ENCODE data around the gene MAN1C1. TPM values are rescaled to one million over a fixed set of nuclear protein-coding genes. Genes with fewer than 3 reads are reported as not detected.
"Not testable (repeated sequence)": the region's sequence is repeated elsewhere in the genome, so short reads cannot be mapped to it uniquely, and the experiment has no call there.

Gene MAN1C1
- total RNA-seq, 1 experiment from 2014 or later, result 1.2 TPM

- no TSS peak for BruUV-seq (replicated peaks)
- POLR2A ChIA-PET, result no interaction called here
These were observed 116.7 kb downstream of the MAN1C1 start for GRCh38 chr1:25733271-25733670.

DNA sequence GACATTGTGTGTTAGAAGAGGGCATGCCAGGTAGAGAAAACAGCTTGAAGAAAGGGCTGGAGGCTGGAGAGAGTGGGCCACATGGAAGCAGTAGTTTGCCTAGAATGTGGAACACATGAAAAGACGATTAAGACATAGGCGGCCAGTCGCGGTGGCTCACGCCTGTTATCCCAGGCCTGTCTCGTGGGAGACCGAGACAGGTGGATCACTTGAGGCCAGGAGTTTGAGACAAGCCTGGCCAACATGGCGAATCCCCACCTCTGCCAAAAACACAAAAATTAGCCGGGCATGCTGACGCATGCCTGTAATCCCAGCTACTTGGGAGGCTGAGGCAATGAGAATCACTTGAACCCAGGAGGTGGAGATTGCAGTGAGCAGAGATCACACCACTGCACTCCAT lies 118.4 kb downstream of the MAN1C1 start:
- BruUV-seq (replicated peaks); H3K4me1 ChIP-seq (ENCODE audit: control insufficient read depth in 1 of 2, insufficient read depth in 2 of 2, low read length in 2 of 2); H3K4me3 ChIP-seq (replicated peaks in 1 of 2; ENCODE audit: low read depth in 1 of 2, low read length in 2 of 2); H3K4me2 ChIP-seq (ENCODE audit: low read length); H3K9me3 ChIP-seq (ENCODE audit: control insufficient read depth in 1 of 2, insufficient read depth in 1 of 2, low read depth in 1 of 2, low read length in 2 of 2); POLR2A ChIA-PET; H4K20me1 ChIP-seq (ENCODE audit: insufficient read depth); H3K9ac ChIP-seq (ENCODE audit: low read length); intact Hi-C loops (cut with micrococcal nuclease); CTCF ChIA-PET; H3K27me3 ChIP-seq (ENCODE audit: insufficient read depth, low read length); H3K9me2 ChIP-seq (ENCODE audit: insufficient read depth); ATAC-seq; H3K27ac ChIP-seq (ENCODE audit: low read depth, low read length); DNase-seq (ENCODE audit: low read depth, low spot score); H3K36me3 ChIP-seq (ENCODE audit: control insufficient read depth in 1 of 2, insufficient read depth in 2 of 2, low read length in 2 of 2); RAD21 ChIA-PET (ENCODE audit: low non-redundant PET in 1 of 2, low total read pairs in 2 of 2, uncharacterized antibody in 2 of 2, unreplicated experiment in 2 of 2); H2AFZ ChIP-seq (ENCODE audit: low read depth, low read length, poor library complexity, severe bottlenecking); H3K79me2 ChIP-seq (ENCODE audit: insufficient read depth, low read length): not testable (repeated sequence)

More at GRCh38 chr1:25733271-25733670, 116.7 kb downstream of the MAN1C1 start:
- no peak overlapping the region for H2AFZ ChIP-seq (ENCODE audit: low read depth, low read length, poor library complexity, severe bottlenecking)
- H3K36me3 ChIP-seq (ENCODE audit: control insufficient read depth in 1 of 2, insufficient read depth in 2 of 2, low read length in 2 of 2), result no peaks in the 10 kb centered on the region
- intact Hi-C loops (cut with micrococcal nuclease), result no loop called here
- no peaks in the 10 kb centered on the region for H3K27me3 ChIP-seq (ENCODE audit: insufficient read depth, low read length)
- H3K9ac ChIP-seq (ENCODE audit: low read length), result no peak overlapping the region
- DNase-seq (ENCODE audit: low read depth, low spot score) (no peak), ATAC-seq (no peak)
- no peak overlapping the region for H3K27ac ChIP-seq (ENCODE audit: low read depth, low read length)
- H3K9me2 ChIP-seq (ENCODE audit: insufficient read depth), result no peaks in the 10 kb centered on the region
- RAD21 ChIA-PET (ENCODE audit: low non-redundant PET in 1 of 2, low total read pairs in 2 of 2, uncharacterized antibody in 2 of 2, unreplicated experiment in 2 of 2), result no interaction called here
- H3K4me3 ChIP-seq (replicated peaks in 1 of 2; ENCODE audit: low read depth in 1 of 2, low read length in 2 of 2), result no peak overlapping the region
- TF ChIP-seq ZBTB33 (IDR thresholded peaks at IDR 0.05; ENCODE audit: extremely low read depth, insufficient replicate concordance, low read length) (no peak), CTCF (IDR thresholded peaks at IDR 0.05 in 2 of 3, conservative IDR thresholded peaks at IDR 0.05 in 1 of 3; ENCODE audit: borderline replicate concordance in 1 of 3, insufficient read depth in 1 of 3, low read depth in 2 of 3, low read length in 2 of 3) (no peak), POLR2A (IDR thresholded peaks at IDR 0.05; ENCODE audit: borderline replicate concordance, extremely low read depth, insufficient read depth, insufficient read length) (no peak), FOSL1 (IDR thresholded peaks at IDR 0.05; ENCODE audit: low read depth) (no peak), CEBPB (IDR thresholded peaks at IDR 0.05; ENCODE audit: low read depth) (no peak), EZH2 (IDR thresholded peaks at IDR 0.05) (no peak), TCF7L2 (IDR thresholded peaks at IDR 0.05; ENCODE audit: borderline replicate concordance, extremely low read depth, insufficient read depth, insufficient read length) (no peak), EZH2phosphoT487 (IDR thresholded peaks at IDR 0.05; ENCODE audit: borderline replicate concordance) (no peak), YY1 (IDR thresholded peaks at IDR 0.05; ENCODE audit: extremely low read depth, insufficient replicate concordance, low read depth, low read length) (no peak), ZNF274 (IDR thresholded peaks at IDR 0.05; ENCODE audit: low read depth, low read length) (no peak), EGR1 (IDR thresholded peaks at IDR 0.05; ENCODE audit: low read depth) (no peak)
- no peaks in the 10 kb centered on the region for H4K20me1 ChIP-seq (ENCODE audit: insufficient read depth)
- CTCF ChIA-PET, result no interaction called here
- no peaks in the 10 kb centered on the region for H3K4me1 ChIP-seq (ENCODE audit: control insufficient read depth in 1 of 2, insufficient read depth in 2 of 2, low read length in 2 of 2)
- no peak overlapping the region for H3K4me2 ChIP-seq (ENCODE audit: low read length)
- no peaks in the 10 kb centered on the region for H3K79me2 ChIP-seq (ENCODE audit: insufficient read depth, low read length)
- H3K9me3 ChIP-seq (ENCODE audit: control insufficient read depth in 1 of 2, insufficient read depth in 1 of 2, low read depth in 1 of 2, low read length in 2 of 2), result no peaks in the 10 kb centered on the region

Data from HCT116 (cell line).